Neural cell (in vitro differentiated cells): Measurements from ENCODE around the gene ENKD1.

Source experiments
- EP300 ChIP-seq: fragments of 450-650 bp; conservative IDR thresholded peaks from 2 replicates; pipeline ENCODE4 v1.6.1; 2014; ENCODE audit warnings: antibody characterized with exemption, mild to moderate bottlenecking, moderate library complexity; ENCODE audit not compliant: poor library complexity, severe bottlenecking
- EZH2 ChIP-seq: fragments of 200-600, 300-800 bp; shearing (Covaris generic), sonication (generic); IDR thresholded peaks from 2 replicates; pipeline ENCODE4 v1.6.1; 2014; ENCODE audit warnings: antibody characterized with exemption, low read length, borderline replicate concordance, mild to moderate bottlenecking; ENCODE audit not compliant: insufficient read depth, poor library complexity, severe bottlenecking
- MXI1 ChIP-seq: fragments of 450-650 bp; conservative IDR thresholded peaks from 2 replicates; pipeline ENCODE4 v1.6.1; 2014; ENCODE audit warnings: antibody characterized with exemption, mild to moderate bottlenecking; ENCODE audit not compliant: poor library complexity, severe bottlenecking
- TAF1 ChIP-seq: IDR thresholded peaks from 2 replicates; pipeline ENCODE4 v1.6.1; 2012; ENCODE audit warnings: low read depth
- TF ChIP-seq, protein P1 (sequence below): fragments of 450-650 bp; IDR thresholded peaks from 2 replicates; pipeline ENCODE4 v1.5.1; 2014; ENCODE audit warnings: antibody characterized with exemption, mild to moderate bottlenecking, moderate library complexity; ENCODE audit not compliant: poor library complexity, severe bottlenecking
- TF ChIP-seq, protein P2 (sequence below): IDR thresholded peaks from 2 replicates; pipeline ENCODE4 v1.6.1; 2012; ENCODE audit warnings: borderline replicate concordance

DNA sequence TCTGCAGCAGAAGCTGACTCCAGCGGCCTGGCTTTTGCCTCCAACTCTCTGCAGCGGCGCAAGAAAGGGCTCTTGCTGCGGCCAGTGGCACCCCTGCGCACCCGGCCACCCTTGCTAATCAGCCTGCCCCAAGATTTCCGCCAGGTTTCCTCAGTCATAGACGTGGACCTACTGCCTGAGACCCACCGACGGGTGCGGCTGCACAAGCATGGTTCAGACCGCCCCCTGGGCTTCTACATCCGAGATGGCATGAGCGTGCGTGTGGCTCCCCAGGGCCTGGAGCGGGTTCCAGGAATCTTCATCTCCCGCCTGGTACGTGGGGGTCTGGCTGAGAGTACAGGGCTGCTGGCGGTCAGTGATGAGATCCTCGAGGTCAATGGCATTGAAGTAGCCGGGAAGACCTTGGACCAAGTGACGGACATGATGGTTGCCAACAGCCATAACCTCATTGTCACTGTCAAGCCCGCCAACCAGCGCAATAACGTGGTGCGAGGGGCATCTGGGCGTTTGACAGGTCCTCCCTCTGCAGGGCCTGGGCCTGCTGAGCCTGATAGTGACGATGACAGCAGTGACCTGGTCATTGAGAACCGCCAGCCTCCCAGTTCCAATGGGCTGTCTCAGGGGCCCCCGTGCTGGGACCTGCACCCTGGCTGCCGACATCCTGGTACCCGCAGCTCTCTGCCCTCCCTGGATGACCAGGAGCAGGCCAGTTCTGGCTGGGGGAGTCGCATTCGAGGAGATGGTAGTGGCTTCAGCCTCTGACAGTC is 4.5 kb downstream of the ENKD1 start:
- TF ChIP-seq, protein P1, sequence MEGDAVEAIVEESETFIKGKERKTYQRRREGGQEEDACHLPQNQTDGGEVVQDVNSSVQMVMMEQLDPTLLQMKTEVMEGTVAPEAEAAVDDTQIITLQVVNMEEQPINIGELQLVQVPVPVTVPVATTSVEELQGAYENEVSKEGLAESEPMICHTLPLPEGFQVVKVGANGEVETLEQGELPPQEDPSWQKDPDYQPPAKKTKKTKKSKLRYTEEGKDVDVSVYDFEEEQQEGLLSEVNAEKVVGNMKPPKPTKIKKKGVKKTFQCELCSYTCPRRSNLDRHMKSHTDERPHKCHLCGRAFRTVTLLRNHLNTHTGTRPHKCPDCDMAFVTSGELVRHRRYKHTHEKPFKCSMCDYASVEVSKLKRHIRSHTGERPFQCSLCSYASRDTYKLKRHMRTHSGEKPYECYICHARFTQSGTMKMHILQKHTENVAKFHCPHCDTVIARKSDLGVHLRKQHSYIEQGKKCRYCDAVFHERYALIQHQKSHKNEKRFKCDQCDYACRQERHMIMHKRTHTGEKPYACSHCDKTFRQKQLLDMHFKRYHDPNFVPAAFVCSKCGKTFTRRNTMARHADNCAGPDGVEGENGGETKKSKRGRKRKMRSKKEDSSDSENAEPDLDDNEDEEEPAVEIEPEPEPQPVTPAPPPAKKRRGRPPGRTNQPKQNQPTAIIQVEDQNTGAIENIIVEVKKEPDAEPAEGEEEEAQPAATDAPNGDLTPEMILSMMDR: no peak
- TF ChIP-seq, protein P2, sequence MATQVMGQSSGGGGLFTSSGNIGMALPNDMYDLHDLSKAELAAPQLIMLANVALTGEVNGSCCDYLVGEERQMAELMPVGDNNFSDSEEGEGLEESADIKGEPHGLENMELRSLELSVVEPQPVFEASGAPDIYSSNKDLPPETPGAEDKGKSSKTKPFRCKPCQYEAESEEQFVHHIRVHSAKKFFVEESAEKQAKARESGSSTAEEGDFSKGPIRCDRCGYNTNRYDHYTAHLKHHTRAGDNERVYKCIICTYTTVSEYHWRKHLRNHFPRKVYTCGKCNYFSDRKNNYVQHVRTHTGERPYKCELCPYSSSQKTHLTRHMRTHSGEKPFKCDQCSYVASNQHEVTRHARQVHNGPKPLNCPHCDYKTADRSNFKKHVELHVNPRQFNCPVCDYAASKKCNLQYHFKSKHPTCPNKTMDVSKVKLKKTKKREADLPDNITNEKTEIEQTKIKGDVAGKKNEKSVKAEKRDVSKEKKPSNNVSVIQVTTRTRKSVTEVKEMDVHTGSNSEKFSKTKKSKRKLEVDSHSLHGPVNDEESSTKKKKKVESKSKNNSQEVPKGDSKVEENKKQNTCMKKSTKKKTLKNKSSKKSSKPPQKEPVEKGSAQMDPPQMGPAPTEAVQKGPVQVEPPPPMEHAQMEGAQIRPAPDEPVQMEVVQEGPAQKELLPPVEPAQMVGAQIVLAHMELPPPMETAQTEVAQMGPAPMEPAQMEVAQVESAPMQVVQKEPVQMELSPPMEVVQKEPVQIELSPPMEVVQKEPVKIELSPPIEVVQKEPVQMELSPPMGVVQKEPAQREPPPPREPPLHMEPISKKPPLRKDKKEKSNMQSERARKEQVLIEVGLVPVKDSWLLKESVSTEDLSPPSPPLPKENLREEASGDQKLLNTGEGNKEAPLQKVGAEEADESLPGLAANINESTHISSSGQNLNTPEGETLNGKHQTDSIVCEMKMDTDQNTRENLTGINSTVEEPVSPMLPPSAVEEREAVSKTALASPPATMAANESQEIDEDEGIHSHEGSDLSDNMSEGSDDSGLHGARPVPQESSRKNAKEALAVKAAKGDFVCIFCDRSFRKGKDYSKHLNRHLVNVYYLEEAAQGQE: no peak
- TF ChIP-seq EP300: no peak
- TF ChIP-seq EZH2: no peak
- no peak for TF ChIP-seq TAF1
- no peak for TF ChIP-seq MXI1
